Uterus (tissue), 4 donors: ENCODE data around the gene CASR. TPM values are rescaled to one million over a fixed set of nuclear protein-coding genes. Genes with fewer than 3 reads are reported as not detected.

Experiments used
- DNase-seq, 2 donors: peaks; one replicate each; pipeline ENCODE4 v3.0.0-alpha.2; 2019 to 2020
- H3K27ac ChIP-seq, 2 donors: fragments of 200-600 bp; sonication (generic); 1 replicate in 1 of 2; 2 replicates in 1 of 2; pipeline ENCODE4 v1.5.1; 2016 to 2018
- H3K27me3 ChIP-seq, 2 donors: fragments of 200-600 bp; sonication (generic); one replicate each; pipeline ENCODE4 v1.5.1; 2018 to 2019; ENCODE audit warnings: control low read depth in 1 of 2
- H3K36me3 ChIP-seq, 2 donors: fragments of 200-600 bp; sonication (generic); one replicate each; pipeline ENCODE4 v1.5.1; 2019; ENCODE audit warnings: control low read depth in 1 of 2
- H3K4me1 ChIP-seq, 2 donors: fragments of 200-600 bp; sonication (generic); one replicate each; pipeline ENCODE4 v1.5.1; 2018 to 2019; ENCODE audit warnings: control low read depth in 1 of 2
- H3K4me3 ChIP-seq, 2 donors: fragments of 200-600 bp; sonication (generic); 1 replicate in 1 of 2; 2 replicates in 1 of 2; pipeline ENCODE4 v1.5.1; 2018 to 2019; ENCODE audit warnings: mild to moderate bottlenecking in 1 of 2
- H3K9me3 ChIP-seq, 2 donors: fragments of 200-600 bp; sonication (generic); one replicate each; pipeline ENCODE4 v1.5.1; 2019; ENCODE audit warnings: control low read depth in 1 of 2
- POLR2A ChIP-seq, 2 donors: fragments of 450-650 bp; IDR thresholded peaks; one replicate each; pipeline ENCODE4 v1.6.1; 2016; ENCODE audit warnings: antibody characterized with exemption in 2 of 2, mild to moderate bottlenecking in 1 of 2, moderate library complexity in 1 of 2
- intact Hi-C: fragments of 100-400 bp; cut with DNase I; formaldehyde crosslinking; loops from one replicate; pipeline ENCODE4 v1.15.1; 2023; ENCODE audit warnings: low total_unique reads
- total RNA-seq, 4 donors: library from RNA; depleted of rRNA in 3 of 4; stranded (reverse); fragments of >200 nt in 3 of 4; gene quantifications; one replicate each; pipeline versions ENCODE4 v1.1.0 to v1.2.4, GENCODE V29; 2014 to 2023
- TF ChIP-seq, protein P1 (sequence below), 4 experiments: fragments of 200-600 bp in 2 of 4; fragments of 450-650 bp in 2 of 4; sonication (generic) in 2 of 4; IDR thresholded peaks; one replicate each; pipeline ENCODE4 v1.5.1; 2016 to 2019; ENCODE audit warnings: antibody characterized with exemption in 4 of 4, mild to moderate bottlenecking in 2 of 4, moderate library complexity in 1 of 4
- donor health status: DM: yes; HTN: yes; CAD: no.

Gene CASR
- total RNA-seq, 4 donors from 2014 or later: not detected

- Histone ChIP-seq H3K9me3 (no peaks in the 10 kb centered on the region), H3K27me3 (no peaks in the 10 kb centered on the region), H3K27ac (no peak overlapping the region), H3K36me3 (no peaks in the 10 kb centered on the region), H3K4me3 (no peak overlapping the region), H3K4me1 (no peaks in the 10 kb centered on the region)
- TF ChIP-seq POLR2A (IDR thresholded peaks at IDR 0.05): no peak
- TF ChIP-seq, protein P1, sequence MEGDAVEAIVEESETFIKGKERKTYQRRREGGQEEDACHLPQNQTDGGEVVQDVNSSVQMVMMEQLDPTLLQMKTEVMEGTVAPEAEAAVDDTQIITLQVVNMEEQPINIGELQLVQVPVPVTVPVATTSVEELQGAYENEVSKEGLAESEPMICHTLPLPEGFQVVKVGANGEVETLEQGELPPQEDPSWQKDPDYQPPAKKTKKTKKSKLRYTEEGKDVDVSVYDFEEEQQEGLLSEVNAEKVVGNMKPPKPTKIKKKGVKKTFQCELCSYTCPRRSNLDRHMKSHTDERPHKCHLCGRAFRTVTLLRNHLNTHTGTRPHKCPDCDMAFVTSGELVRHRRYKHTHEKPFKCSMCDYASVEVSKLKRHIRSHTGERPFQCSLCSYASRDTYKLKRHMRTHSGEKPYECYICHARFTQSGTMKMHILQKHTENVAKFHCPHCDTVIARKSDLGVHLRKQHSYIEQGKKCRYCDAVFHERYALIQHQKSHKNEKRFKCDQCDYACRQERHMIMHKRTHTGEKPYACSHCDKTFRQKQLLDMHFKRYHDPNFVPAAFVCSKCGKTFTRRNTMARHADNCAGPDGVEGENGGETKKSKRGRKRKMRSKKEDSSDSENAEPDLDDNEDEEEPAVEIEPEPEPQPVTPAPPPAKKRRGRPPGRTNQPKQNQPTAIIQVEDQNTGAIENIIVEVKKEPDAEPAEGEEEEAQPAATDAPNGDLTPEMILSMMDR (IDR thresholded peaks at IDR 0.05): no peak
- intact Hi-C loops: no loop called here
- no peak for DNase-seq
Observed at GRCh38 chr3:122239112-122239511, 55.6 kb downstream of the CASR start.

- Histone ChIP-seq H3K9me3 (no peaks in the 10 kb centered on the region), H3K27ac (no peak overlapping the region), H3K4me3 (no peak overlapping the region), H3K36me3 (no peaks in the 10 kb centered on the region), H3K4me1 (no peaks in the 10 kb centered on the region), H3K27me3 (no peaks in the 10 kb centered on the region)
- TF ChIP-seq, protein P1 (IDR thresholded peaks at IDR 0.05): no peak
- TF ChIP-seq POLR2A (IDR thresholded peaks at IDR 0.05): no peak
- DNase-seq: no peak
- intact Hi-C loops: no loop called here
Observed at GRCh38 chr3:122245513-122246174, 62.2 kb downstream of the CASR start.

GRCh38 chr3:122246199-122246598 lies 62.7 kb downstream of the CASR start:
- Histone ChIP-seq H3K4me3 (no peak overlapping the region), H3K4me1 (no peaks in the 10 kb centered on the region), H3K9me3 (no peaks in the 10 kb centered on the region), H3K36me3 (no peaks in the 10 kb centered on the region), H3K27me3 (no peaks in the 10 kb centered on the region), H3K27ac (no peak overlapping the region)
- intact Hi-C loops: no loop called here
- DNase-seq: no peak
- TF ChIP-seq POLR2A (IDR thresholded peaks at IDR 0.05): no peak
- TF ChIP-seq, protein P1 (IDR thresholded peaks at IDR 0.05): no peak

- no peaks in the 10 kb centered on the region for H3K36me3 ChIP-seq
- no peaks in the 10 kb centered on the region for H3K4me1 ChIP-seq
- H3K27me3 ChIP-seq: no peaks in the 10 kb centered on the region
- no peak overlapping the region for H3K4me3 ChIP-seq
- TF ChIP-seq, protein P1 (IDR thresholded peaks at IDR 0.05): no peak
- TF ChIP-seq POLR2A (IDR thresholded peaks at IDR 0.05): no peak
- DNase-seq: no peak
- no peaks in the 10 kb centered on the region for H3K9me3 ChIP-seq
- H3K27ac ChIP-seq: no peak overlapping the region
- intact Hi-C loops: no loop called here
Observed at GRCh38 chr3:122247087-122247824, 63.8 kb downstream of the CASR start.

GRCh38 chr3:122247825-122248185 lies 64.3 kb downstream of the CASR start:
- Histone ChIP-seq H3K9me3 (no peaks in the 10 kb centered on the region), H3K27me3 (no peaks in the 10 kb centered on the region), H3K4me1 (no peaks in the 10 kb centered on the region), H3K27ac (no peak overlapping the region), H3K36me3 (no peaks in the 10 kb centered on the region), H3K4me3 (no peak overlapping the region)
- intact Hi-C loops: no loop called here
- TF ChIP-seq, protein P1 (IDR thresholded peaks at IDR 0.05): no peak
- TF ChIP-seq POLR2A (IDR thresholded peaks at IDR 0.05): no peak
- DNase-seq: no peak
